GM12891 (cell line): Measurements from ENCODE around the gene UGGT1.

Experiments used
- DNase-seq: peaks from one replicate; pipeline ENCODE4 v3.0.0; 2011; ENCODE audit warnings: low spot score; ENCODE audit not compliant: insufficient read length
- FAIRE-seq: peaks from 2 replicates; lab custom pipeline; 2011; peaks lifted over from hg19 to GRCh38; lab: Jason Lieb, UNC
- PAX5 ChIP-seq: IDR thresholded peaks from 2 replicates; pipeline ENCODE4 v1.6.1; 2011; ENCODE audit warnings: low read length, moderate library complexity, mild to moderate bottlenecking; ENCODE audit not compliant: insufficient read depth, severe bottlenecking
- POLR2A ChIP-seq: IDR thresholded peaks from 2 replicates; pipeline ENCODE4 v1.6.1; 2011; ENCODE audit warnings: low read depth, low read length, control low read depth
- POLR2AphosphoS5 ChIP-seq: IDR thresholded peaks from 2 replicates; pipeline ENCODE4 v1.6.1; 2011; ENCODE audit warnings: low read depth, low read length, control low read depth
- POU2F2 ChIP-seq: IDR thresholded peaks from 2 replicates; pipeline ENCODE4 v1.6.1; 2011; ENCODE audit warnings: low read depth, mild to moderate bottlenecking, control low read depth, low read length, moderate library complexity
- SPI1 ChIP-seq: IDR thresholded peaks from 2 replicates; pipeline ENCODE4 v1.6.1; 2011; ENCODE audit warnings: low read depth, low read length, control low read depth
- TAF1 ChIP-seq: IDR thresholded peaks from 2 replicates; pipeline ENCODE4 v1.6.1; 2011; ENCODE audit warnings: low read depth, low read length, control low read depth

Gene UGGT1

DNA sequence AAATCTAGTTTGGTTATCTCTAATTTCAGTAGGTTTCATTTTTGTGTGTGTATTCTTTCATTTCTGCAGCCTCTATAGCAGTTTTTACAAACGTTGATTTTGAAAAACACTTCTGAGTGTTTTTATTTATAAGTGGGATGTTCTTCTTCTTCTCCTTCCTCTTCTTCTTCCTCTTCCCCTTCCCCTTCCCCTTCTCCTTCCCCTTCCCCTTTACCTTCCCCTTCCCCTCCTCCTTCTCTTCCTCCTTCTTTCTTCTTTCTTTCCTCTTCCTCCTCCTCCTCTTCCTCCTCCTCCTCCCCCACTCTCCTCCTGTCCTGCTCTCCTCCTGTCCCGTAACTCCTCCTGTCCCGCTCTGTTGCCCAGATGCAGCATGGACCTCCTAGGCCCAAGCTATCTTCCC is 4.2 kb downstream of the UGGT1 start:
- DNase-seq: no peak
- FAIRE-seq: no peak
- TF ChIP-seq PAX5: no peak
- no peak for TF ChIP-seq POU2F2
- no peak for TF ChIP-seq SPI1
- no peak for TF ChIP-seq POLR2AphosphoS5
- TF ChIP-seq POLR2A: no peak
- TF ChIP-seq TAF1: no peak

DNA sequence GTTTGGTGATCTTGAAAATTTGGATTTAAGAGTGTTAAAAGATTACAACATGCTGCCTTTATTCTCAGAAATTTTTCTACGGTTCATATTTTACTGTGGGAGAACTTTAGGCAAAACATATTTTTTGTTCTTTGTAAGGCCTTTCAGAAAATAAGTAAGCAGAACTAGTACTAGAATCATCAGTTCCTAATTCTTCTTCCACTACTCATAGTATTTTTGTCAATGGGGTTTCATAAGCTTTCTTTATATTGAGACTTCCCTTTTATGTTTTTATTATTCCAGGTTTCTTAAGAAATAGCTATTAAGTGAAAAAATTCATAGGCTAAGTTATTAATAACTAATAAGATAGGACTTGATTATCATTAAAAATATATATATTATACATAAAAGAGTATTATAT is 12.4 kb downstream of the UGGT1 start:
- TF ChIP-seq PAX5: no peak
- TF ChIP-seq POU2F2: no peak
- TF ChIP-seq SPI1: no peak
- TF ChIP-seq TAF1: no peak
- TF ChIP-seq POLR2AphosphoS5: no peak
- TF ChIP-seq POLR2A: no peak
- DNase-seq: no peak
- FAIRE-seq: no peak

DNA sequence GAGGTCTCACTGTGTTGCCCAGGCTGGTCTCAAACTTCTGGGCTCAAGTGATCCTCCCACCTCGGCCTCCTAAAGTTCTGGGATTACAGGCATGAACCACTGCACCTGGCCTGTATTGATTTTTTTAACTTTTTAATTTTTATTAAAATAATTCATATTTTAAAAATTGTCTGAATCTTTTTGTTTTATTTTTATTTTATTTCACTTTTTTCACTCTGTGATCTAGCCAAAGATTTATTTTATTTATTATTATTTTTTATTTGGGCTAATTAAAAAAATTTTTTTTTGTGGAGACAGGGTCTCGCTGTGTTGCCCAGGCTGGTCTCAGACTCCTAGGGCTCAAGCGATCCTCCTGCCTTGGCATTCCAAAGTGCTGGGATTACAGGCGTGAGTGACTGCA is 14.1 kb downstream of the UGGT1 start:
- FAIRE-seq (no peak), DNase-seq (no peak)
- TF ChIP-seq POLR2A (no peak), POU2F2 (no peak), POLR2AphosphoS5 (no peak), TAF1 (no peak), PAX5 (no peak), SPI1 (no peak)

DNA sequence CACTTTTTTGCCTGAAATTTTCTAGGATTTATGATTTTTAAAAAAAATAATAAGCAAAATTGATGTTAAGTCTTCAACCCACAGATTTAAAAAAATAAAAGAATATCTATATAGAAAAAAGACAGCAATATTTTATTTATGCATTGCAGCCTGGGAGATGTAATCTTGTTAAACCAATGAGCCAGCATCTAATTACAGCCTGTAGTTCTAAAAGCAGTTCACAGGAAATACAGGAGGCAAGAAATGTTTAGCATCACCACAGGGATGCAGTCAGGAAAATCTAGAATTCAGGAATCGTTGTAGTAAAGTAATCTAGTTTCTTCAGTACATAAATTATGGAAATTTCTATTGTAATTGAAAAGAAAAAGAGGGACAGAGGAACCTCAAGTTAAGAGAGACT is 17.2 kb downstream of the UGGT1 start:
- TF ChIP-seq POLR2AphosphoS5 (no peak), POU2F2 (no peak), POLR2A (no peak), SPI1 (no peak), PAX5 (no peak), TAF1 (no peak)
- DNase-seq: no peak
- no peak for FAIRE-seq

DNA sequence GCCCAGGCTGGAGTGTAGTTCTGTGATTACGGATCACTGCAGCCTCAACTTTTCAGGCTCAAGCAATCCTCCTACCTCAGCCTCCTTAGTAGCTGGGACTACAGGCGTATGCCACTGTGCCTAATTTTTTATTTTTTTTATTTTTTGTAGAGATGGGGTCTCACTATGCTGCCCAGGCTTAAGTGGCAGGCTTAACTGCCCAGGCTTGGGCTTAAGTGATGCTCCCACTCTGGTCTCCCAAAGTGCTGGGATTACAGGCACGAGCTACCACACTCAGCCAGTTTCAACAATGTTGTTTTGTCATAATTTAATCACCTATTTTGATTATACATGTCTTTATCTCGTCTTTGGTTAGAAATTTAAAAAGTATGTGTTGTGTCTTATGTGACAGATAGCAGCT is 18.2 kb downstream of the UGGT1 start:
- FAIRE-seq: no peak
- DNase-seq: no peak
- TF ChIP-seq POU2F2 (no peak), TAF1 (no peak), SPI1 (no peak), POLR2AphosphoS5 (no peak), POLR2A (no peak), PAX5 (no peak)

DNA sequence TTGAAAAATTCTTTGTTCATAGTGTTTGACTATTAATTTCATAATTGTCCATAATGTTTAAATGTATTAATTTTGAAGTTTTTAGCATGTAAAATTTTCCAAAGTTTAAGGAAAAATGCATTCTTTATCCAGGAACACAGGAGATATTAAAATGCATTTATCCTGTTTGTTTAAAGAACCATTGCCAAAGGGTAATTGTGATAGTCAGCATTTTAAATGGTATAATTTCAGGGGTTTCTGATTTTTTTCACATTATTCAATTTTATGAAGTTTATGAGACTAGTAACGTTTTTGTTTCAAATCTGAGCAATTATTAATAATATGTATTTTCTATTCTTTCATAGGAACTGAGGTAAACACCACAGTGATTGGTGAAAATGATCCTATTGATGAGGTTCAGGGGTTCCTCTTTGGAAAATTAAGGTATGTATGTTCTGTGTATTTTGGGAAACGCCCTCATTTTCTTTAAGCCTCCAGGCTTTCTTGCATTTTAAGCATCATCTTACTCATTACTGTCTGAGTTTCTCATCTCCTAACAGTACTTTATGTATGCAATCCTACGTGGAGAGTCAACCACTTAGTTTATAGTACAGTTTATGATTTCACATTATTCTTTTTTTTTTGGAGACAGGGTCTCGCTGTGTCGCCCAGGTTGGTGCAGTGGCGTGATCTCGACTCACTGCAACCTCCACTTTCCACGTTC is 25.1 kb downstream of the UGGT1 start:
- no peak for TF ChIP-seq POU2F2
- no peak for TF ChIP-seq TAF1
- FAIRE-seq (no peak), DNase-seq (no peak)

DNA sequence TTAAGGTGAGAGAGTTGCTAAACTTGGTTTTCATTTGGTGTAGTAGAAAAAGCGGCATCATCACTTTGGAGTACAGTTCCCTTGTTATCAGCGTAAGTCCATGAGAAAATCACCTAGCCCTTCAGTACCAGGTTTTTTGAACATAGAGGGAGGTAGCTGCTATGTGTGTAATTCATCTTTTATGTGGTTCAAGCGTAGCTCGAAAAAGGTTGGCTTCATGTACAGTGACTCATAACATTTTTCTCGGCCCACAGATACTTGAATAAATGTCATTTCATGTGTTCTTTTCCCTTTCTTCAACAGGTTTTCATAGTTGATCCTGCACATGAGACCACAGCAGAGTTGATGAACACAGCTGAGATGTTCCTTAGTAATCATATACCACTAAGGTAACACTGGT is 43.6 kb downstream of the UGGT1 start:
- no peak for TF ChIP-seq POU2F2
- TF ChIP-seq POLR2AphosphoS5: no peak
- TF ChIP-seq POLR2A: no peak
- no peak for TF ChIP-seq TAF1
- FAIRE-seq (no peak), DNase-seq (no peak)

DNA sequence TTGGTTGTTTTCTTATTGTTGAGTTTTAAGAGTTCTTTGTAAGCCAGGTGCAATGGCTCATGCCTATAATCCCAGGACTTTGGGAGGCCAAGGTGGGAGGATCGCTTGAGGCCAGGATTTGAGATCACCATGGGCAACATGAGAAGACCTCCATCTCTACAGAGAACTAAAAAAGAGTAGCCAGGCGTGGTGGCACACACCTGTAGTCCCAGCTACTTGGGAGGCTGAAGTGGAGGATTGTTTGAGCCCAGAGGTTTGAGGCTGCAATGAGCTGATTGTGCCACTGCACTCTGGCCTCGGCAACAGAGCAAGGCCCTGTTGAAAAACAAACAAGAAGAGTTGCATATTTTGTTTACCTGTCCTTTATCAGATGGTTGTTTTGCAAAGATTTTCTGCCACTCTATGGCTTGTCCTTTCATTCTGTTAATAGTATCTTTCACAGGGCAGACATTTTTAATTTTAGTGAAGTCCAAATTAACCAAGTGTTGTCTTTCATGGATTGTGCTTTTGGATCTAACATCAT is 46.2 kb downstream of the UGGT1 start:
- DNase-seq (no peak), FAIRE-seq (no peak)
- TF ChIP-seq SPI1: no peak
- TF ChIP-seq PAX5: no peak
- TF ChIP-seq POLR2AphosphoS5: no peak
- TF ChIP-seq POU2F2: no peak
- no peak for TF ChIP-seq POLR2A
- TF ChIP-seq TAF1: no peak

DNA sequence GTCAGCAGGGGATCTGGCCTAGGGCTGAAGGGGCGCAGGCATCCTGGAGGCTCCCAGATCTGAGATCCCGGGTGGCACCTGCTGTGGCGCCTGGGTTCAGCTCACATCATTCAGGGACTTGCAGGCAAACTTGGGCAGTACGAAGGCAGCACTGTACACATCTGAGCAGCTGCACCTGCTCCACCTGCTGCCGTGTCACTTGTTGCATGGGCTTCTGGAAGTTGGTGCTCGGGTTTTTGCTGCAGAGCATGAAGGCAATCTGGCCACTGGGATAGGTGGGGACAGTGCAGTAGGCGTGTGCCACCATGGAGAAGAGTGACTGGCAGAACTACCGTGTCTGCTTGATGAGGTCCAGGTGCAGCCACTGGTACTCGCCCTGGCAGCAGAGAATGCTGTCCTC is 48.6 kb downstream of the UGGT1 start:
- FAIRE-seq: no peak
- TF ChIP-seq POU2F2: no peak
- TF ChIP-seq PAX5: no peak
- TF ChIP-seq POLR2A: no peak
- TF ChIP-seq TAF1: no peak
- DNase-seq: no peak

DNA sequence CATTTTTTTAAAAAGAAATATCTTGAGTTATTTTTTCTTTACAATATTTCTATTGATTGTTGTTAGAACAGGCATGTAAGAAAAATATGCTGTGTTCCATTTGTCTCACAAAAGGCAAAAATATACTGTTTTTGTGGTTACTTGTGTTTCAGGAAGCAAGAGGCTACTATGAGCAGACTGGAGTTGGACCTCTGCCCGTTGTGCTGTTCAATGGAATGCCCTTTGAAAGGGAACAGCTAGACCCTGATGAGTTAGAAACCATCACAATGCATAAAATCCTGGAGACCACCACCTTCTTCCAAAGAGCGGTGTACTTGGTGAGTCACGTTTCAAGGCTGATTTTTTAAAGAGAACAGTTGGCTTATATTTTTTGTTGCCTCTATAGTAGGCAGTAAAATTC is 54.7 kb downstream of the UGGT1 start:
- no peak for TF ChIP-seq POU2F2
- no peak for TF ChIP-seq TAF1
- no peak for TF ChIP-seq POLR2AphosphoS5
- FAIRE-seq (no peak), DNase-seq (no peak)
